ENCODE measurements around the gene FGF12. TPM values are rescaled to one million over a fixed set of nuclear protein-coding genes. Genes with fewer than 3 reads are reported as not detected.

Gene FGF12
- polyA plus RNA-seq, 1 experiment: 0.11 TPM

GRCh38 chr3:192181151-192181550 lies 546.2 kb downstream of the FGF12 start:
- ChIA-PET CTCF (no interaction called here), POLR2A (no interaction called here)
- TF ChIP-seq CTCF (IDR thresholded peaks at IDR 0.05; ENCODE audit: insufficient read depth, low read depth, low read length): no peak
- H3K4me3 ChIP-seq (ENCODE audit: low read depth, low read length): no peak overlapping the region
- no peak for DNase-seq (ENCODE audit: low read depth)
- H3K27me3 ChIP-seq (ENCODE audit: control insufficient read depth, insufficient read depth, low read length): no peaks in the 10 kb centered on the region
- H3K36me3 ChIP-seq (ENCODE audit: control insufficient read depth, insufficient read depth, low read length): no peaks in the 10 kb centered on the region

- Histone ChIP-seq H3K27me3 (ENCODE audit: control insufficient read depth, insufficient read depth, low read length) (no peaks in the 10 kb centered on the region), H3K4me3 (ENCODE audit: low read depth, low read length) (no peak overlapping the region), H3K36me3 (ENCODE audit: control insufficient read depth, insufficient read depth, low read length) (no peaks in the 10 kb centered on the region)
- ChIA-PET POLR2A (no interaction called here), CTCF (no interaction called here)
- TF ChIP-seq CTCF (IDR thresholded peaks at IDR 0.05; ENCODE audit: insufficient read depth, low read depth, low read length): no peak
- no peak for DNase-seq (ENCODE audit: low read depth)
These were observed 550.0 kb downstream of the FGF12 start for GRCh38 chr3:192177383-192177782.

- DNase-seq (ENCODE audit: low read depth): no peak
- Histone ChIP-seq H3K4me3 (ENCODE audit: low read depth, low read length) (no peak overlapping the region), H3K36me3 (ENCODE audit: control insufficient read depth, insufficient read depth, low read length) (no peaks in the 10 kb centered on the region), H3K27me3 (ENCODE audit: control insufficient read depth, insufficient read depth, low read length) (no peaks in the 10 kb centered on the region)
- ChIA-PET POLR2A (no interaction called here), CTCF (no interaction called here)
- no peak for TF ChIP-seq CTCF (IDR thresholded peaks at IDR 0.05; ENCODE audit: insufficient read depth, low read depth, low read length)
These were observed 553.1 kb downstream of the FGF12 start for GRCh38 chr3:192174283-192174682.

GRCh38 chr3:192171213-192171612 lies 556.1 kb downstream of the FGF12 start:
- no peak for TF ChIP-seq CTCF (IDR thresholded peaks at IDR 0.05; ENCODE audit: insufficient read depth, low read depth, low read length)
- Histone ChIP-seq H3K27me3 (ENCODE audit: control insufficient read depth, insufficient read depth, low read length) (no peaks in the 10 kb centered on the region), H3K4me3 (ENCODE audit: low read depth, low read length) (no peak overlapping the region), H3K36me3 (ENCODE audit: control insufficient read depth, insufficient read depth, low read length) (no peaks in the 10 kb centered on the region)
- ChIA-PET CTCF (no interaction called here), POLR2A (no interaction called here)
- DNase-seq (ENCODE audit: low read depth): no peak

GRCh38 chr3:192170659-192171058 lies 556.7 kb downstream of the FGF12 start:
- ChIA-PET CTCF (no interaction called here), POLR2A (no interaction called here)
- Histone ChIP-seq H3K27me3 (ENCODE audit: control insufficient read depth, insufficient read depth, low read length) (no peaks in the 10 kb centered on the region), H3K36me3 (ENCODE audit: control insufficient read depth, insufficient read depth, low read length) (no peaks in the 10 kb centered on the region), H3K4me3 (ENCODE audit: low read depth, low read length) (no peak overlapping the region)
- TF ChIP-seq CTCF (IDR thresholded peaks at IDR 0.05; ENCODE audit: insufficient read depth, low read depth, low read length): no peak
- DNase-seq (ENCODE audit: low read depth): no peak
